ENCODE data around the gene CDC42BPG. TPM values are rescaled to one million over a fixed set of nuclear protein-coding genes. Genes with fewer than 3 reads are reported as not detected.

The CDC42BPG gene
- total RNA-seq, 1 experiment from 2014 or later: 24.9 TPM

- Histone ChIP-seq H3K27me3 (ENCODE audit: insufficient read depth, low read length) (no peaks in the 10 kb centered on the region), H4K8ac (replicated peaks; ENCODE audit: insufficient read length, low read depth, low read length) (no peak overlapping the region), H3K79me1 (ENCODE audit: insufficient read depth, low read depth, low read length, poor library complexity, severe bottlenecking) (no peaks in the 10 kb centered on the region), H3K18ac (ENCODE audit: insufficient read length, low read depth, low read length) (no peak overlapping the region), H2BK120ac (ENCODE audit: low read depth, low read length, poor library complexity, severe bottlenecking) (no peak overlapping the region), H2AK5ac (ENCODE audit: insufficient read length, low read length) (no peak overlapping the region), H3K4me1 (ENCODE audit: insufficient read depth, low read length) (no peaks in the 10 kb centered on the region), H3K9ac (ENCODE audit: extremely low read depth, insufficient read length, low read length) (no peak overlapping the region), H2BK5ac (ENCODE audit: insufficient read length, low read length) (no peak overlapping the region), H2BK20ac (ENCODE audit: low read depth, low read length, poor library complexity, severe bottlenecking) (no peak overlapping the region), H3K14ac (ENCODE audit: insufficient read depth, low read length) (peak overlapping the region; percentile 64; the same call in 1 of the 2 replicates), H4K91ac (ENCODE audit: insufficient read length, low read depth, low read length) (no peak overlapping the region), H3T11ph (ENCODE audit: low read length) (no peak overlapping the region), H3K4ac (ENCODE audit: low read depth, low read length) (no peak overlapping the region), H2BK12ac (ENCODE audit: insufficient read length, low read depth, low read length) (no peak overlapping the region), H3K9me3 (ENCODE audit: control insufficient read depth, low read depth, low read length) (no peaks in the 10 kb centered on the region), H2BK15ac (ENCODE audit: low read depth, low read length) (peak overlapping the region; percentile 24; the same call in 1 of the 2 replicates), H3K27ac (ENCODE audit: insufficient read length, low read depth, low read length) (no peak overlapping the region), H3K23me2 (ENCODE audit: insufficient read length, low read depth, low read length, poor library complexity, severe bottlenecking) (peaks cover 6% of the 10 kb centered on the region), H2AFZ (ENCODE audit: low read length) (no peak overlapping the region), H3K56ac (ENCODE audit: insufficient read length, low read depth, low read length) (no peak overlapping the region), H3K23ac (ENCODE audit: insufficient read length, low read depth, low read length) (no peak overlapping the region), H4K5ac (ENCODE audit: insufficient read length, low read depth, low read length) (no peak overlapping the region), H3K4me2 (ENCODE audit: insufficient read depth, insufficient read length, low read length) (no peak overlapping the region), H4K20me1 (ENCODE audit: control insufficient read depth, insufficient read depth, insufficient read length) (no peaks in the 10 kb centered on the region), H3K79me2 (ENCODE audit: insufficient read depth, low read length) (no peaks in the 10 kb centered on the region)
- Mint-ChIP-seq H3K36me3 (ENCODE audit: insufficient read depth in 1 of 3, low read depth in 3 of 3) (peaks cover 0 to 19% (median 5%) of the 10 kb centered on the region in 3 experiments; a peak in 5 of 7 replicates), H3K27ac (peak overlapping the region in 2 of 3 experiments; percentile 89 to 98; a peak in 3 of 7 replicates), H3K27me3 (ENCODE audit: low read depth) (peaks cover 2% of the 10 kb centered on the region), H3K9me3 (no peaks in the 10 kb centered on the region; a peak in 2 of 5 replicates), H3K4me3 (no peak overlapping the region), H3K4me1 (peaks cover 25 to 34% of the 10 kb centered on the region in 2 experiments)
- TF ChIP-seq CTCF (conservative IDR thresholded peaks at IDR 0.05): no peak
- no CpG with 5 or more reads among the region's 6 CpGs for WGBS (ENCODE audit: extremely low coverage, insufficient read length, low lambda C conversion rate)
- DNase-seq: no peak
These were observed 2.1 kb downstream of the CDC42BPG start for GRCh38 chr11:64842366-64842759.
